CD4-positive, alpha-beta T cell treated with Interleukin-2 at 100 ng/mL for 4 hours (primary cell): ENCODE results near the gene ARHGEF16.

Experiments used
- DNase-seq: peaks from one replicate; pipeline ENCODE4 v3.0.0-alpha.2; 2020; ENCODE audit warnings: low spot score

ARHGEF16 gene

GRCh38 chr1:3519301-3519885 is 64.9 kb downstream of the ARHGEF16 start:
- DNase-seq, result no peak

- no peak for DNase-seq
Measured at GRCh38 chr1:3520419-3521378, 66.2 kb downstream of the ARHGEF16 start.

DNA sequence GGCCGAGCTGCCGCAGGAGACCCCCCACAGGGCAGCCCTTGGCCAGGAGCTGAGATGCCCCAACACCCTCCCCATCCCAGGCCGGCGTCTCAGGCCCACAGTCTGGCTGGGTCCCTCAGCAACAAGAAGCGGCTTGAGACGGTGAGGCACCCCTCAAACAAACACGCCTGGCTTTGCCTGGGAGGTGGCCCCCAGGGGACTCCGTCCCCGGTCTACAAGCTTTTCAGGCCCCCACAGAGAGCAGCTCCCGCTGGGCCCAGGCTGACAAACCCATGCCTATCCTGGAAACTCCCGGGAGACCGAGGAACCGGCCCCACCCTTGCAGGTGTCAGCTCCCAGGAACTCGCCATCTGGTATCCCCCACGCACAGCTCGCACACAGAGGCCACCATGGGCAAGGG is 67.0 kb downstream of the ARHGEF16 start:
- DNase-seq, result no peak

- no peak for DNase-seq
Measured at GRCh38 chr1:3522112-3522511, 67.6 kb downstream of the ARHGEF16 start.

DNA sequence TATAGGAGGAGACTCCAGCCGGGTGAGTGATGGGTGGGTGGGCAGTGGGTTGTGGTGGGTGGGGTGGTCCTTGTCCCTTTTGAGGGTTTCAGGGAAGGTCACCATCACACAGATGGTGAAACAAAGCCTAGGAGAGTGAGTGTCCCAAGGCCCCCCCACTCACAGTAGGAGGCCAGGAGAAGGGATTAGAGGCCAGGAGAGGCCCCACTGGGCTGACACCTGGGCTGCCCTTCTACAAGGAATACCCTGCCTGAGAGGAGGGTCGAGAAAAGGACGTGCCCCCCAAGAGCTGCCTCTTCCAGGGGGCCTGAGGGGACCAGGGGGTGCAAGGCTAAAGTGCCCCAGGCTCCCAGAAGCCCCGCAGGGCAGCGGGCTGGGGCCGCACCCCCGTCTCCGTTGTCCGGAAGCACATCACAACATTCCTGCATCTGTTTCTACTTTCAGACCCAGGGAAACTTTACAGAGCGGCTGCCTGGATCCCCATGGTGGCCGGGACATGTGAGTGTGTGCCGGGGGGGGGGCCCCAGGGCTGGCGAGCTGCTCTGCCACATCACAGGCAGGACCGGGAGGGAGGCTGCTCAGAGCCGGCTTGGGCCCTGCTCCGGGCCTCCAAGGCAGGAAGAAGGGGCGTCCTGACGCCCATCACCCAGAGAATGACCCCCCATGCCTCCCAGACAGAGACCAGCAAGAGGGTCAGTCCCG is 68.2 kb downstream of the ARHGEF16 start:
- DNase-seq, result no peak

- DNase-seq, result no peak
Measured at GRCh38 chr1:3523980-3524379, 69.5 kb downstream of the ARHGEF16 start.

- DNase-seq, result no peak
Measured at GRCh38 chr1:3524556-3525203, 70.2 kb downstream of the ARHGEF16 start.

DNA sequence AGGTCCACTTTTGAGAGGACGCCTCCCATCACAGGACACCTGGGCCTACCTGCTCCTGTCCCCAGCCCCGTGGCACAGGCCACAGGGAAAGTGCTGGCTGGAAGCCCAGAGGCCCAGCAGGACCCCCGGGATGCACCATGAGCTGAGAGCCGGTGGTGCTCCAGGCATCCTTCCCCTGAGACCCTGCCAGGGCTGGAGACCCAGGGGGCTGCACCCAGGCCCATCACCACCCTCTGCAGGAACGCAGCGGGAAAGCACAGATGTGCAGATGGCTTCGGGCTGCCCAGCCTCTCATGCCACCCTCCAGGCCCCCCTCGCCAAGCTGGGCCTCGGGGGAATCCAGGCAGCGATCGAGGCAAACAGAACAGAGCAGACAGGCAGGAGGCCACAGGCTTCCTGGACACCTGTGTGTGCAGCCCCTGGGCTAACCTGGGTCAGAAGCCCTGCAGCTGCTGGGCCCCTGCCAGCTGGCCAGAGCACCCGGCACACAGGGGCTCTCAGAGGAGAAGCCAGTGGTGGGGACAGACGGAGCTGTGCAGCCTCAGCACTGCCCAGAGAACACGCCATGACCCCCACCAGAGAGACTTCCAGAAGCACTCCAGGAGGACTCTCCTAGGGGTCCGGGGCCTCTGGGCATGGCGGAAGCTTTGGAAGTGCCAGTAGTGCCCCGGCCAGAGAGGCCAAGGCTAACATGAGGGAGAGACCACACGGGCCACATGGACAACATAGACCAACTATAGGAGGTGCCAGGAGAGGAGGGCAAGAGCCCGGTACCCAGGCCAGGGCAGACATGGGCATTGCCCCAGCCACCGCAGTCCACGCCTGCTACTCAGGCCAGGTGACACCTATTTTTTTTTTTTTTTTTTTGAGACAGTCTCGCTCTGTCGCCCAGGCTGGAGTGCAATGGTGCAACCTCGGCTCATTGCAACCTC is 71.4 kb downstream of the ARHGEF16 start:
- DNase-seq, result no peak

DNA sequence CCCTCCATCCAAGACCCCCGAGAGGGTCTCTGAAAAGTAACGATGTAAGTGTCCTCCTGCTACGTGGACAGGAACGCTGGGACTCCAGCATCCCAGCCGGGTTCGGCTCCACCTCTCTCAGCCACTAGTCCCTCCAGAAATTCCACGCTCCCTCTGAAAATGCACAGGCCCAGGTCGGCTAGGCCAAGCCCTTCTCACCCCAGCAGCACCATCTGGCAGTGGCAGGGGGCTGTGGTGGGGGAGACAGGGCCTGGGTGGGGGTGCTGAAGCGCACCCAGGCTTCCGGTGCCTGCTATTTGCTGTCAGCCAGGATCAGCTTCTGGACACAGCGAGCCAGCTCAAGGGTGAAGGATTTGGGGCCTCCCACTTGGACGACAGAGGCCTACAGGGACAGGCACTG is 73.3 kb downstream of the ARHGEF16 start:
- no peak for DNase-seq

DNA sequence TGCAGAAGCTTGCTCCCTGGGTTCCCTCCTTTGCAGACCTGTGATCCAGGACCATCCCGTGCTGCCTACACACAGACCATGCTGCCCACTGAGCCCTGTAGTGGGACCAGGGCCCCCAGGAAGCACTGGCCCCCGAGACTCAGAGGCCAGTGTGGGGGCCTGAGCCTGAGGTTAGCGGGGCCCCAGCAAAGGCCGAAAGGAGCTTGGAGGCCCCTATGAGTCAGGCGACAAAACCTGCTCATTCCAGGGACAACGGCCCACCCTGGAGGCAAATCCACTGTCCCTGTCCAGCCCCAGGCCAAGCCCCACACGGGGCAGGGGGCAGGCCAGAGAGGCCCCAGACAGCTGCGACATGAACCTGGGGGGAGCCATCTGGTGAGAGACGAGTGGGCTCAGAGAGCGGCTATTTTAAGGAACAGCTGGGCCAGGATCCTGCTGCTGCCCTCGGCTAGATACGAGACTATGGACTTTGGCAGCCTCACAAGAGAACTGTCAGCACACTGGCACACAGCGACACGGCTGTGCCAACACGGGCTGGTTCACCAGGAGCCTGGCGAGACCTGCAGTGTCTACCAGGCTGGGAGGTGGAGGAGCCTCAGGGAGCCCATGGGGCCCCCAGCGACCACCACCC is 74.7 kb downstream of the ARHGEF16 start:
- no peak for DNase-seq

DNA sequence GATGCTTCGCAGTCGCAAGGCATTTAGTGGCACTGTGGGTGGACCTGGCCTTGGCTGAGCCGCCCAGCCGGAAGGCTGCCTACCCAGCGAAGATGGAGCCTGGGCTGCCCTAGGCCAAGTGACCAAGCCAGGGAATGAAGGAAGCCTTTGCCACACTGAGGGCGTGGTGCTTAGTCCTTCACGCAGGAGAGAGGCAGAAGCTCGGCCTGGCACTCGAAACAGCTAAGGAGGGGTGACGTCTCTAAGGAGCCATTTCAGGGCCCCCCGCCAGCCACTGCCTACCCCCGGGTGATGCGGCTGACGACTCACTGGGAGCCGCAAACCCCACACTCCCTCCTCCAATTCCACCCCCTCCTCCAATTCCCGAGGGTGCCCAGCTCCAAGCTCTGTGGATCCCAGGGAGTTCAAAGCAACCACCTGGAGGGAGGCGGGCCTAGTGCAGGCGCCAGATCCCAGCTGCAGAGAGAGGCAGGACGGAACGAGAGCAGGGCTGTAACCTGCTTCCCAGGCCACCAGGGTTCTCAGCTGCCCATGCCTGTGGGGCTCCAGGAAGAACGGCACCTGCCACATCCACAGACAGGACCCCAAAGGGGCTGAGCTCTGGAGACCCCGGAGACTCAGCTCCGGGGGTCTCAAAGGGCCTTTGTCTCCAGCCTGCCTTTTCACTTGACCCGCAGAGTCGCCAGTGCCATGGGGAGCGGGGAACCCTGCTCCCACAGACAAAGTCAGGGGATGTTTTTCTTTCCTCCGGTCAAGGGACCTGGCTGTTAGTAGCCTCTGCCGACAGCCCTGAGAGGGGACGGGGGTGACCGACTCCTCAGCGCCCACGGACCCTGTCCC is 75.8 kb downstream of the ARHGEF16 start:
- DNase-seq, result peak; percentile 1
